DMS 273 treated with DMSO at 0.1 percent for 48 hours (cell line): ENCODE measurements around the gene LRMDA.

Source experiments
- DNase-seq: peaks from one replicate; lab custom pipeline; 2025; lab: John Stamatoyannopoulos, UW

LRMDA gene

DNA sequence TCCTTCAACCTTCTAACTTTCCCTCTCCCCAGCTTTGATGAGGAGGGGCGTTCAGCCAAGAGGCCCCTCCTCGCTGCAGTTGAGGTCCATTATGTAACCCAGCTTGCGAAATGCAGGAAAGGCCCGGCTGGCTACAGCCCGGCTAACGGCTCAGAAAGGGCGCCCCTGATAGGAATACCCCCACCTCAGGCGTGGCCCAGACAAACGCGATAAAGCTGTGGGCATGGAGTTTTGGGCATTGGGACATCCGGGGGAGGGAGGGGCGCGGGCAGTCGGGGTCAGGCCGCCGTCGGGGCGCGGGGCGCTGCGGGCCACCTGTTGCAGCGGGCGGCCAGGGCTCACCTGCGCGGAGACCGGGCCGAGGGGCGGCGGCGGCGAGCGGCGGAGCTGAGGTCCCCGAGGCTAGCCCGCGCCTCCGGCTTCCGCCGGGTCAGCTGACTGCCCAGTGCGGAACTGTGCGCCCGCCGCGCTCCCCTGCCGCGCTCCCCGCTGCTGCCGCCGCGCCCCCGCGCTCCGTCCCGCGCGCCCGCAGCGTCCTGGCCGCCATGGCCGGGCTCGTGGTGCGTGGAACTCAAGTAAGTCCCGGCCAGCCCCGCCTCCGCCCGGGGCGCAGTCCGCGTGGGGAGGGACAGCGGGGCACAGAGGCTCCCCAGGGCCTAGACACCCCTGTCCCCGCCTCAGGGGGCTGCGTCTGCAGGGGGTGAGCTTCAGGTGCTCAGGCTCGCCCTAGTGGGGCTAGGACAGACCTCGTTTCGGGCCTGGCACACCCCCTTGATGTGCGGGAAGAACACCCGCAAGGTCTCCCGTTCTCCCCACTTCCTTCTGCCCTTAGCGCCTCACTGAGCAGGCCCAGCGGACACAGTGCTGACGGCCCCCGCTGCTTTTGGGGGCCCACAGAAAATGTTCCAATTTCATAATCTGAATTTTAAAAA, at the start of gene LRMDA:
TSS of gene LRMDA (plus strand) at position 445 of the 932 bp plus-strand sequence.
- no peak for DNase-seq

DNA sequence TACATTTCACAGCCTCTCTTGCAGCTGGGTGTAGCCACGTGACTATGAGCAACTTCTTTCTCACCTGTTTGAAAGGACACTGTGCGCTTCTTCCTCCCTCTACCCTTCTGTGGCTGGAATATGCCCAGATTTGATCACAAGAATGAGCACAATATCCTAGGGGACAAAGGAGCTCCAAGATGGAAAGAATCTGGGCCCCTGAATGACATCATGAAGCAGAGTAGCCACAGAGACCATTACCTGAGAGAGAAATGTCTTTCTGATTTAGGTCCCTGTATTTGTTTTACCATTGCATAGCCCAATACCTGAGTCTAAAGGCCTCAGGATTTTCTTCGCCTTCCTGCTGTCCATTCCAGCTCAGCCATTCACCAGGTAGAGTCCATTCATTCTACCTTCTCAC, 45.3 kb upstream of the LRMDA start:
- DNase-seq: no peak

DNA sequence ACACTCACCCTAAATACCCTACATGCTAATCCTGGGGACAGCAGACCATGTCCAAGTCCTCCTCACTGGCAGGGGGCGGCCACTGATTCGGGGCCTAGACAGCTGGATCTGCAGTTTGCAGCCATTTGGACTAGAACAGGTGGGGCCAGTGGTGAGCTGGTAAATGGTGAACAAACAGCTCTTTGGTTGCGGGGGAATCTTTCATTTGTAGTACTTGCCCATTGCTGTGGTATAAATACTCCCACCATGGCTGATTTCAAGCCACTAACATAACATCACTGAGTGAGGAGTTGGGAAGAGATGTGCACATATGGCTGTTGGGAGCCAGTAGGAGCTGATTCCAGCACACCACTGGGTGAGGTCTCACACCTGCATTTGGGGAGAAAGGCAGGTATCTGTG, 43.3 kb upstream of the LRMDA start:
- no peak for DNase-seq

DNA sequence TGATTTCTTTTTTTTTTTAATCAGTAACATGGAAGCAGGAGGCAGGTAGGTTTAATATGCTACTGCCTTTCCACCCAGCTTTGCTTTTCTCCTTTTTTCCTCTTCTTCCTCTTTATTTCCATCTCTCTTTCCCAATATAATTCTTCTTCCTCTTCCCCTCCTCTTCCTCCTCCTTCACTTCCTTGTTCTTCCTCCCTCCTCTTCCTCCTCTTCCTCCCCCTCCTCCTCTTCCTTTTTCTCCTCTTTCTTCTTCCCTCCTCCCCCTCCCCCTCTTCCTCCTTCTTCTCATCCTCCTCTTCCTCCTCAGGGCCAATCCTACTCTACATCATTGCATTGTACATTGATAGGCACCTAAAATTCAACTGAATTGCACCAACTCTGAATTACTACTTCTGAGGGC, 41.2 kb upstream of the LRMDA start:
- DNase-seq: no peak

DNA sequence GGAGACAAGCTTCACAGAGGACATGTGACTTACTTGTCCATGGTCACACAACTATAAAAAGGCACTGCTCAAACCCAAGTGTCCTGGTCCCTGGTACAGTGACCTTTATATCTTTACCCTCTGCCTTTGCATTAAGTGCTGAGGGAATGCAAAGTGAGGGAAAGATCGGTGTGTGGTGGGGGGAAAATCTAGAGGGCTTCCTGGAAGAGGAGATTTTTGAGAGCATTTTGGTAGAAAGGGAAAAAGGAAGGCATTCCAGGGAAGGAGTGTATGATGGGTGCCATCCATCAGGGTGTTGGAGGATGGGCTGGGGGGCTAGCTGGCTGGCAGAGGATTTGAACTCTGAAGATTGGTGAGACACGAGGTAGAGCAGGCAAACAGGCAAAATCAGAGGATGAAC, 39.2 kb upstream of the LRMDA start:
- DNase-seq: no peak

DNA sequence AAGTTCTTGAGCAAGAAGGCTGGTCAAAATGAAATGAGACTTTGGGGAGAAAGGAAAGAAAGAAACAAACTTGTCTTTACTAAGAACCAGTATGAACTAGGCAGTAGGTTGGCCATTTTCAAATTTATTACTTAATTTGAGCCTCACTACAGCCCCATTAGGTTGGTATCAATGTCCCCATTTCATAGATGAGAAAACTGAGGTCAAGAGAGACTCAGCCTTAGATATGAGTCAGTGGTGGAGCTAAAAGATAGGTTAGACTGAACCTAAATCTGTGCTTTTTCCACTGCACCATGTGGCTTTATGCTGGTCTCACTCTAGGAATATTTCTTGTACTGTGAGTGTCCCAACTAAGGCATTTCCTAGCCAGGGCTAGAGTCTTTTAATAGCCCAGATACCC, 38.7 kb upstream of the LRMDA start:
- no peak for DNase-seq

DNA sequence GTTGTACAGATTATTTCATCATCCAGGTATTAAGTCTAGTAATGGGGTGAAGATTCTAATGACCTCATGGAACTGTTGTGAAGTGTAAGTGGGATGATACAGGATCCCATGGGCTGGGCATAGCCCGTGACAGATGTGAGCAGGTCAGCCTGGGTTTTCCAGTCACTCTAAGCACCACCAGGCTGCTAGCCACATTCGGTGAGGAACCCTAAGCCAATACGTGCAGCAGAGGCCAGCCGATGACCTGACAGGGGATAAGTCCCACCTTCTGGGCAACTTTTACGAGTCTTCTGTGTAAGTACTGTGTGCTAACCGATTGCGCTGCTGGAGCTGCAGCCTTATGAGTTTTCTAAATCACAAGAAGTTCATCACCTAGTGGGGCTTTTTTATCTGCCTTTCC, 37.2 kb upstream of the LRMDA start:
- DNase-seq: no peak

DNA sequence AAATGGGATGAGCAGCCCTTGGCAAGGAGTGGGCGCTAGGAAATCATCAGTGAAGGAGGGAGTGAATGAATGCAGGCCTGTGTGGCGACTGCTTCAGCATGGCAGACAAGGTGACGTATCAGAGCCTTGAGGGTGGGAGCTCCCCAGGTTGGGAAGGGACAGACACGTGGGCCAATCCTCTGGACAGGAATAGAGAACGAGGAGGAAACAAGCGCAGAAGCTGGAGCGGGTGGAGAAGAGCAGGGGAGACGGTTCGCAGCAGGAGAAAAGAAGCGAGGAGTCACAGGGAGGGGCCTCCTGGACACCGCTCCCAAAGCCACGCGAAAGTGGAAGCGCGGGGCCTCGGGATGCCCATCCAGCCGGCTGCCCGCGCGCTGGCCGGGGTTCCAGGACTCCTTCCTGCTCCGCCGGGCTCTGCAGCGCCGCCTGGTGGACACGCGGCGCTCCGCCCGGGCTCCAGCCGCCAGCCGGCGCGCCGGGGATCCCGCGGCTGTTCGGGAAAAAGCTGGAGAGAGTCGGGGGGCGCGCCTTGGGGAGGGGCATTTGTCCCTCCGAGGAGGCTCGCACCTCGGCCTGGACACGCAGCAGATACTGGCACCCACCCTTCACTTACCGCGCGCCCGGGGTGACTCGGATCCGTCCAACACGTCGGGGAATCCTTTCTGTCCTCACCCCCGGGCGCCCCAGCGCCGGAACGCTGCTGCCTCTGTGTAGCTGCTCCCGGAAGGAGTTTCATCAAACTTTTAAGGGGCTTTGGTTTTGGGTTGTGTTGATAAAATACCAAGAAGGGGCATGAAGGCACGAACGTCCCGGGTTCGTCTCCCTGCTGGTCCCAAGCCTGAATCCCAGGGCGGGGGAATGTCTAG, 36.1 kb upstream of the LRMDA start:
- no peak for DNase-seq

DNA sequence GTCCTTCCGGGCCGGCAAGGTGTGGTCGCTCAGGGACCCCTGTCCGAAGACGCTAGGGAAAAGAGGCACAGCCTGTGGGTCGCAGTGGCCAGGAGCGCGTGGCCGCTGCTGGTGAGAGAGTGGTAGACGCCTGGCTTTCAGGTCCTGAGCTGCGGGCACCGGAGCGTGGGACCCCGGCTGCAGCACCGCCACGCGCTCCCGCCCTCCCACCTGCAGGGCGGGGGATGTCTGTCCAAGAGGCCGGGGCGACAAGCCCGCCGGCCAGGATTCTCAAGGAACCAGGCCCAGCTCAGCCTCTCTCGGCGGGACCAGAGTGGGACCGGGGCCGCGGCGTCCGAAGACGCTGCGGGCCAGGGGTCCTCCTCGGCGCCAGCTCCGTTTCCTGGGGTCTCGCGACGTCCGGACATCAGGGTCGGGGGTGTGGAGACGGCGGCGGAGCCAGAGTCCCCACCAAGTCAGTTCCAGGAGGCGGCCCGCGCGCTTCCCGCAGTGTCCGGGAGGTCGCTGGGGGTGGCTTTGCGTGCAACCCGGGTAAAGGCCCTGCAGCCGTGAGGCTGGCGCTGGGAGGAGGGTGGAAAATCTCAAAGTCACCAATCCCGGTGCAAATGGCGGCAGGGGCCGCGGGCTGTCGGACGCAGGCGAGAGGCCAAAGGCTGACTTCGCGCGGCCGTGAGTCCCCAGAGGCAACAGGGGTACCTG, 35.3 kb upstream of the LRMDA start:
- no peak for DNase-seq

DNA sequence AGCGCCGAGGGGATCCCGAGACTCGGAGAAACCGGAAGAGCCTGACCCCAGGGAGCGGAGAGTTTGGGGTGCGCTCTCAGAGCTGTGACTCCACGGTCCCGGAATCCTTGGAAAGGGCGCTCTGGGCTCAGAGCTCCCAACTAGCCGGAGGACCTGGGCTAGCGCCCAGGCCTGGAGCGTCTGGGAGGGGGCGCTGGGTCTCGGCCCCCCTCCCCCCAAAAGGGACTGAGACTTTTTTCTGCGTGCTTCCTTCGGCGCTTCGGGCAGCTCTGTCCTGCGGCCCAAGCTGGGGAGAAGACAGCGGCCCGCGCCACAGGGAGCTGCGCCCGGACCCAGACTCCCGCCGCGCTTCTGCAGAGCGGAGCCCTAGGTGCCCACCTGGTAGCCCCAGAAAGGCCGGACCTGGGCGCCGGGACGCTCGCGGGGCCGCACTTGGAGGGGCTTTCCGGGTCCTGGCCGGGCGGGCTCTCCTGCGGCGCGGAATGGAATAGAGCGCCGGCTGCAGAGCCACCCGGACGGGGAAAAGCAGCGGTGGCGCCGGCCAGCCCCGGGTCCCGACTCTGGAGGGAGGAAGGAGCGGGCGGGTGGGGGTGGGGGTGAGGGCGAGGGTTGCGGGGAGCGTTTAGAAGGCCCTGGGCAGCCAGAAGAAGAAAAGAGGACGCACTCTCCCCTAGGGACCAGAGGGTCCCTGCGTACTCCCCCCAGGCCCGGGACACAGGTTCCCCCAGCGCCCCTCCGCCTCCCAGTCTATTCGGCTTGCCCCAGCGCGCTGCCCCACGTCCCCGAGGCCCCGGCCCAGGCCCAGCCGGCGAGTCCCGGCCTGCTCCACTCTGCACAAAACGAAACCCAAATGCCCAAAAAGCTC, 34.6 kb upstream of the LRMDA start:
- DNase-seq: no peak

DNA sequence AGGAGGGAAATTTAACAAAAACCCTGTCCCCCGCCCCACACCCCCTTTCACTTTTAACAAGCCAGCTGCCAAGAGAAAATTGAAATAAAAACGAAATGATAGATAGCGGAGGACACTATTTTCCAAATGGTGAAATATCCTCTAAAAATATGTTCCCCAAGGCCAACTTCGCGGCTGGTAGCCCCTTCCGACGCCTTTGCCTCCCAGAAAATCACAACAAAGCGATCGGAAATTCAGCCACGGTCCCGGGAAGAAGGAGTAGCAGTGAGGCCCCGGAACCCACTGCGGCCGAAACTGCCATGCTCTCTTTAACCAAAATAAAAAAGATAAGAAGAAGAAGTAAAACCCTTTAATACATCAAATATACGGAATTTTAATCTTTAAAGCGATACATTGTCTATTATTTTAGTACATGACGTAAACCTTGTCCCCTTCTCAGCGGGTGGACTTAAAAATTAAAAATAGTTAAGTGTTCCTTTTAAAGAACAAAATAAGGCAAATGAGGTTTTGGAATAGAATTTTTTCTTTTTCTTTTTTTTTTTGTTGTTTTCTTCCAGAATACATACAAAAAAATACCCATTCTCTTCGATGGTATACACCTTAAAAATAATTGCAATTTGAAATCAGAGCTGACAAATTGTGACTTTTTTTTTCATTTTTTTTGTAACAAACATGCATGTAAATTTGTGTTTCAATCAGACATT, 33.8 kb upstream of the LRMDA start:
- no peak for DNase-seq

DNA sequence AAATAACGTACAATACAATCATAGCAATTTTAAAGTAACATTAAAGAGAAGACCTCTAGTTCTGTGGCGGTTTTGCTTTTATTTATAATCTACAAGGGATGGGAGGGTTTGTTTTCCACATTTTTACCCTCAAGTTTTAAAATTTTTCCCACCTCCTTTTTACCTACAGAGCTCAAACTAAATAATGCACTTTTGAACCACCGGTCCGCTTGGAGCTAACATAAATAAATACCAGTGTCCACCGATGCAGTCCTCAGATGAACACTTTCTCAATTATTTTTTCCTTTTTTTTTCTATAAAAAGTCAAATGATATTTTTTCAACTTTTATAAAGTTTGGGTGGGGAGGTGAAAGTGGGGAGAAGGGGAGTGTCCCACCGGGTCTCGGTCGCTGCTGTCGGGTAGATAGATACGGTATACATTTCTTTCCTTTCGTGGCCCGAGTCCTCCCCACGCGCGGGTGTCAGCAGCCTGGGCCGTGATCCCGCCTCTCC, 33.2 kb upstream of the LRMDA start:
- no peak for DNase-seq

DNA sequence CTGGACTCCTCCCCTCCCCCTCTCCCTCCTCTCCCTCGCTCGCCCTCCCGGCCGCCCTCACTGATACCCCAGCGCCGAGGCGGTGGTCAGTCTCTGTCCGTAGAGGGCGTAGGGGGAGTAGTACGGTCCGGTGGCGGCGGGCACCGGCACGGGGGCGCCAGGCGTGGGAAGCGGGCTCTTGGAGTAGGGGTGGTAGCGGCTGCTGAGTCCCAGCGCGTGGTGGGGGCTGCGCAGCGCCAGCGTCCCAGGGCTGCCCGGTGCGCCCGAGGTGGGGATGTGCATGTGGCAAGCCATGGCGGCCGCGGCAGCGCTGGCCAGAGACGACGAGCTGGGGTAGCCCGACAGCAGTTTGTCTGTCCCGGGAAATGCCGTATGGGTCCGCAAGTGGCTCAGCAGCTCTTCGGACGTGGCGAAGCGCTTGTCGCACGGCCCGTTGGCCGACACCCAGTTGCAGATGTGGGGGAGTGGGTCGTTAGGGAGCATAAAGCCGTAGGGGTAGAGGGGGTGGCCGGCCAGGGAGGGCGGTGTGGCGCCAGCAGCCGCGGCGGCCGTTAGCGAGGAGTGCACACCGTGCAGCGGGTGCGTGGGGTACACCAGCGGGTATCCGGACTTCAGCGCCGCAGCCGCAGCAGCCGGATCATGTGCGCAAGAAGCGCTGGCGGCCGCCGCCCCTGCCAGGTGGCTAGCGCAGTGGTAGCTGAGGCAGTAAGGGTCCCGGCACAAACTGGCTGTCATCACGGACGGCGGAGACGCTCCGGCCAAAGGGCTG, 32.5 kb upstream of the LRMDA start:
- no peak for DNase-seq

DNA sequence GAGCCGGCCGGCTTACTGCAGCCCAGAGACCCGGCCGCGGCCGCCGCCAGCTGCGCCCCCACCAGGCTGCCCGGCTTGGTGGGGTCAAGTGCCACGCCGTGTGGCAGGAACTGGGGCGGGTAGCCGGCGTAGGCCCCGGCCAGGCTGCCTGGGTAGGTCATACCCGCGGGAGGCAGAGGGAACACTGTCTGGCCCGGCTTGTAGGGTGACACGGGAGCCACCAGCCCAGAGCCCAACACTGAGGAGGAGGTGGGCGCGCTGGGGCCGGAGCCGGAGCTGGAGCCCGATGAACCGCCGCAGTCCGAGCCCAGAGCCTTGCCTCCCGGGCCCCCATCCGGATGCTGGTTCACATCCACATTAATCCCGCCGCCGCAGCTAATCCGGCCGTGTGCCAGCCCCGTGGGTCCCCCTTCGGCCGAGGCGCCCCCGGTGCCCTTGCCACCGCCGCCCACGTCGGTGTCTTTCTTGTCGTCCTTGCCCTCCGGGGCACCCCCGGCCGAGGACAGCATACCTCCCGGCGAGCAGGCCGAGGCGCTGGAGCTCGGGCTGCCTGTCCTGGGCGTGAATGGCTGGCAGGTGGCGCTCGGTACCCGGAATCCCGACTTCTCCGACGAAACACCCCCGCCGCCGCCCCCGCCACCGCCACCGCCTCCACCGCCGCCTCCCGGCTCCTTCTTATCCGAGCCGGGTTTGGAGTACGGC, 31.8 kb upstream of the LRMDA start:
- DNase-seq: peak; percentile 9

DNA sequence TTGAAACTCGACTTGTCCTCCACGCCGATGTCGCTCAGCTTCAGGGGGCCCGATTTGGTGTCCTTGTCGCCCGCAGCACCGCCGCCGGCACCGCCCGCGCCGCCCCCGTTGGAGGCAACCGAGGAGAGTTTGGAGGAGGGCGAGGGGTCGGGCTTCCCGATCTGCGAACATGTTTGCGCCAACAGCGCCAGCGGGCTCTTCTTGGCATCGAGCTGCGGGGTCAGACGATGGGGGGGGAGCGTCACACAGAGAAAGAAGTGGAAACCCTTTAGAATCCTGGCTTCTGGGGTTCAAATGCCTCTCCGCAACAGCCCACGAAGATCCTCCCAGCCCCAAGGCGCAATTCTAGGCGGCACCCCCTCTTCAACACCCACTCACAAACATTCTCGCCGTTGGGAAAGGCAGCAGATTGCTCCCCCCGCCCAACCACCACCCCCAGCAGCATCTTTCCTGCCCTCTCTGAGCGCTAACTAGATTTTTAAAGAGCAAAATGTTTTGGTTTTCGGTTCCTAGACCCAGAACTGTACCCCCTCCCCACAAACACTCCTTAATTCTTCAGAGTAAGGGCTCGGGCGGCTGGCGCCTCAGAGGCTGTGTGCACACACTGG, 31.2 kb upstream of the LRMDA start:
- DNase-seq: no peak

DNA sequence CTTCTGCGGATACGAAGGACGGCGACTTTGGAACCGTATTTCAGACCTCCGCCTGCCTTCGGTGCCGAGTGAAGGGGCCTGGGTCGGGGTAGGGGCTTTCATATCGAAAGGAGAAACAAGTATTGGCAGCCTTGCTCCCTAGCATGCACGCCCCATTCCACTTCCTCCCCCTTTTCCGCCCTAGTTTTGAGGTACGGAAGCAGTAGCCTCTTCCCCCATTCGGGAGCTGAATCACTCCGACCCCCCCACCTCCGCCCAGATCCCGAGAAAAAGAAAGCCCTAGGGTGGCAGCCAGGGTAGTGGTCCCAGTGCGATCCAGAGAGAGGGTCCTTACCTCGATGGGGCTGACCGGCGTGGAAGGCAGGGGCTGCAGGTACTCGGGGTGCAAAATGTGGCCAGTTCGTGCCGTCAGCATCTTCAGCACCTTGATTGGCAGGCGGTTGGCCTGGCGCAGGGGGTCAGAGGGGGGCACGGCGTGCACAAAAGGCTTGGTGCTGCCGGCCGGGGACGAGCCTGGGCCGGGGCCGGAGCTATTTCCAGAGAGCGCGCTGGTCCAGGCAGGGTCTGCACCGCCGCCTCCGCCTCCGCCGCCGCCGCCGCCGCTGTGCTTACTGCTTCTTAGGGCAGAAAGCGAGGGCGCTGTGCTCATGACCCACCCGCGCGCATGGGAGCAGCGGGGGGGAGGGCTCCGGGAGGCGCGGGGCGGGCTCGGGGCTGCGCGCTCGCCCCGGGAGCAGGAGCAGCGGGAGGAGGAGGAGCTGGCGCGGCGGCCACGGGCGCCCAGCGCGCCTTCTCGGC, 30.5 kb upstream of the LRMDA start:
- DNase-seq: peak; percentile 41

DNA sequence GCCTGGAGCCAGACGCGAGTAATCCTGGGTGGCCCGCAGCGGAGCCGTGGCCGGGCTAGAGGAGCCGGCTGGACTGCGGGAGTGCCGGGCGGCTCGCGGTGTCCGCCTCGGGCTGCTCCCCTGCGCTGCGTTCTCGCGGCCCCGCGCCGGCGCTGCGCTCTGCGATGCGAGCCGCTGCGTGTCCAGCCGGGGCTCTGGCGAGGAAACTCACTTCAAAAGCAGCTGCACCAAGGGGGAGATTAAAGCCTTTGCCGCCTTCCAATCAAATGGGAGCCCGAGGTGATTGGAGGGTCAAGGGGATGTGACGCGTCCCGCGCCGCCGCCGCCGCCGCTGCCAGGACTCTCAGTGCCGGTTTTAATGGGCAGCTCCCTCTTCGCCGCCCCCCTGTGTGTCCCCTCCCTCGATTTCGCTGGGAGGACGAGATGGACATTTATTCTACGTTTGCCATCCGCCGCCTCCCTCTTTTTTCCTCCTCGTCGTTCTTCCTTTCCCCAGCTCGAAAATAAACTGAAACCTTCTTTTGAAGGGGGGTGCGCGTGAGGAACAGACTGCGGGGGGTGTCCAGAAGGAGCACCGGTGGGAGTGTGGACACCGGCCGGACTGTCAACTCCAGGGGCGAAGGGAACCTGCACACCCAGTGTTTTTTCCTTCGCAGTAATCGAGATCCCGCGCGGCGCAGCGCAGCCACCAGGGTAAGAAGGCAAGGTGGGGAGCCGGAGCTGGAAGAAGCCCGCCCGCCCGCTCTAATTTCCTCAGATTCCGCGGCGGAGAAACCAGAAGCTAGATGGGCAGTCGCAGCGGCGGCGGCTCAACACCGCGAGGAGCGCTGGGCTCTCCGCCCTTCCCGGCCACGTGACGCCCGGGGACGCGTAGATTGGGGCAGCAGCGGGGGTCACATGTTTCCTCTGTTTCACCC, 29.6 kb upstream of the LRMDA start, which contains the start of gene ZNF503:
TSS of gene ZNF503 (minus strand) at position 196 of the 917 bp plus-strand sequence. CDS start 345 bp downstream, outside the sequence.
- peak; percentile 86 for DNase-seq
